Spinal cord (tissue), 10 donors: ENCODE data around the gene PAPPA. TPM values are rescaled to one million over a fixed set of nuclear protein-coding genes. Genes with fewer than 3 reads are reported as not detected.

ENCODE experiments used
- DNase-seq, 6 donors: peaks; one replicate each; pipeline versions ENCODE4 v3.0.0 to v3.0.0-alpha.2; 2013 to 2015; ENCODE audit warnings: low spot score in 6 of 6, low read depth in 4 of 6
- H3K27ac ChIP-seq: one replicate; pipeline ENCODE4 v1.5.1; 2013; ENCODE audit warnings: low read depth, low read length, control low read depth
- H3K27me3 ChIP-seq: one replicate; pipeline ENCODE4 v1.6.1; 2013; ENCODE audit warnings: low read length; ENCODE audit not compliant: control insufficient read depth, insufficient read depth
- H3K36me3 ChIP-seq: one replicate; pipeline ENCODE4 v1.6.1; 2013; ENCODE audit warnings: low read length; ENCODE audit not compliant: control insufficient read depth, insufficient read depth
- H3K4me1 ChIP-seq: one replicate; pipeline ENCODE4 v1.6.1; 2013; ENCODE audit warnings: low read length; ENCODE audit not compliant: control insufficient read depth, insufficient read depth
- H3K4me3 ChIP-seq: one replicate; pipeline ENCODE4 v1.5.1; 2013; ENCODE audit warnings: low read depth, low read length, control low read depth
- H3K9me3 ChIP-seq: one replicate; pipeline ENCODE4 v1.6.1; 2013; ENCODE audit warnings: low read length; ENCODE audit not compliant: control insufficient read depth, insufficient read depth
- WGBS: methylation state at CpG from one replicate; pipeline ENCODE4 v1.1.5; 2013; ENCODE audit warnings: missing lambda C conversion rate; ENCODE audit not compliant: insufficient coverage; 5-methylcytosine and 5-hydroxymethylcytosine counted together
- polyA plus RNA-seq, 2 donors: library from polyadenylated mRNA; unstranded; fragments of 120-200 nt; gene quantifications; one replicate each; pipeline ENCODE4 v1.2.1, GENCODE V29; 2013; ENCODE audit not compliant: insufficient read length in 2 of 2
- total RNA-seq, 2 donors: library from RNA; depleted of rRNA in 1 of 2; stranded (reverse); fragments of 120-200 nt in 1 of 2; fragments of >200 nt in 1 of 2; gene quantifications; one replicate each; pipeline versions ENCODE4 v1.2.3 to v1.2.4, GENCODE V29; 2013 to 2014
- donor health status: healthy.

The PAPPA gene
- total and polyA plus RNA-seq, 4 donors = 2.4 to 6.2 (median 3.6) TPM

DNA sequence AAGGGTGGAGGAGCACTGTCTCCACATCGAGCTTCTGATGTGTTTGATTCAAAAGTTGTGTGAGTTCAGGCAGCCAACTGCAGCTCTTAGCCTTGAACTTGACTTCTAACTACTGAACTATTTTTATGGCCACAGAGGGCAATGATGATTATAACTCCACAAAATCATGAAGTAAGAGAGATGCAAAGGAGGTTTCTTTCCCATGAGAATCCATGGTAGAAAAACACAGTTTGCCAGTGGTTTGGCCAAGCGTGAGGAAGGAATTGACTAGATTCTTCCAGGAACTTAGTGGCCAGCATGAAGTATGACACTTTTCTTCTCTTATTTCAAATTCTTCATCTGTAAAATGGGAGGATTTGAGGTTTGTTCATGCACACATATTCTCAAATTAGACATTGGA lies 43.2 kb downstream of the PAPPA start:
- WGBS = no CpG with 5 or more reads among the region's 2 CpGs
- H3K27me3 ChIP-seq = no peaks in the 10 kb centered on the region
- no peak for DNase-seq
- H3K36me3 ChIP-seq = no peaks in the 10 kb centered on the region
- no peaks in the 10 kb centered on the region for H3K9me3 ChIP-seq
- no peaks in the 10 kb centered on the region for H3K4me1 ChIP-seq
- no peak overlapping the region for H3K27ac ChIP-seq
- H3K4me3 ChIP-seq = no peak overlapping the region

DNA sequence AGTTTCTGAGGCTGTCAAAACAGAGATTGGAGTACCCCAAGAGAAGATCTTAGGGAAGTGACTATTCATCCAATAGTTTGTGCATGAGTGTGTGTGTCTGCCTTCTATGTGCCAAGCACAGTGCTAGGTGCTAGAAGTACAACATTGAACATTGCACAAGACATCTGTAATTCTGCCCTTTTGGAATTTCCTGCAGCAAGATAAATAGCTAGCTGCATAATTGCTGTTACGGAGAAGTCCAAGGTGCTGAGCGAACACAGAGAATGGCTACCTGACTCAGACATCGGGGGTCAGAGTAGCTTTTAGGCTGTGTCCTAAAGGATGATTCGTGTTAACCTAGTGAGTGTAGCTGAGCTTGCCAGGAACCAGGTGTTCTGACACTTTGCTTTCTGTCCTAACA lies 44.8 kb downstream of the PAPPA start:
- H3K9me3 ChIP-seq = no peaks in the 10 kb centered on the region
- H3K4me1 ChIP-seq = no peaks in the 10 kb centered on the region
- no peaks in the 10 kb centered on the region for H3K36me3 ChIP-seq
- WGBS = 86% methylated on average over 3 of the region's 4 CpGs
- no peaks in the 10 kb centered on the region for H3K27me3 ChIP-seq
- DNase-seq = no peak
- no peak overlapping the region for H3K27ac ChIP-seq
- no peak overlapping the region for H3K4me3 ChIP-seq

- no peak for DNase-seq
- Histone ChIP-seq H3K36me3 (no peaks in the 10 kb centered on the region), H3K4me3 (no peak overlapping the region), H3K27me3 (no peaks in the 10 kb centered on the region), H3K27ac (no peak overlapping the region), H3K4me1 (no peaks in the 10 kb centered on the region), H3K9me3 (no peaks in the 10 kb centered on the region)
- WGBS = 89% methylated on average over 4 of the region's 5 CpGs
Observed at GRCh38 chr9:116202219-116202912, 48.8 kb downstream of the PAPPA start.

DNA sequence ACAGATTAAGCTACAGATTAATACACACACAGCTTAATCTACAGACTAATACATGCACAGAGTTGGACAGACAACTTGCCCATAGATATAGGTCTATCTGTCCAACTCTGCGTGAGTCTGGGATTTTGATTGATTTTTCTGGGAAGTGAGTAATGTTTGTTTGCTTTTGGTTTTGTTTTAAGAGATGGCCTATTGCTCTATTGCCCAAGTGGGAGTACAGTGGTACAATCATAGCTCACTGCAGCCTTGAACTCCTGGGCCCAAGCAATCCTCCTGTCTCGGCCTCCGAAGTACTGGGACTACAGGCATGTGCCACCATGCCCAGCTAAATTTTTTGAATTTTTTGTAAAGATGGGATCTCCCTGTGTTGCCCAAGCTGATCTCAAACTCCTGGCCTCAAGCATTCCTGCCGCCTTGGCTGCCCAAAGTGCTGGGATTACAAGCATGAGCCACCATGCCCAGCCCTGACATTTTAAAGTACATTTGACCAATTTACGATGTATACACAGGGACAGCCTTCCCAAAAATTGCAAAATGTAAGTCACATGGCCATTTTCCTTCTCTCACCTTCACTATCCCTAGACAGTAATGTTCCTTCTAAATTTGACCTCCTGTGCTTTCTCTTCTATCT lies 50.8 kb downstream of the PAPPA start:
- H3K36me3 ChIP-seq = no peaks in the 10 kb centered on the region
- H3K9me3 ChIP-seq = no peaks in the 10 kb centered on the region
- H3K27me3 ChIP-seq = no peaks in the 10 kb centered on the region
- no peaks in the 10 kb centered on the region for H3K4me1 ChIP-seq
- DNase-seq = no peak
- no peak overlapping the region for H3K4me3 ChIP-seq
- no peak overlapping the region for H3K27ac ChIP-seq
- 87% methylated on average over 4 of the region's 5 CpGs for WGBS

GRCh38 chr9:116207371-116208111 lies 54.0 kb downstream of the PAPPA start:
- no CpG with 5 or more reads among the region's 4 CpGs for WGBS
- Histone ChIP-seq H3K4me1 (no peaks in the 10 kb centered on the region), H3K27ac (no peak overlapping the region), H3K4me3 (no peak overlapping the region), H3K27me3 (no peaks in the 10 kb centered on the region), H3K36me3 (no peaks in the 10 kb centered on the region), H3K9me3 (no peaks in the 10 kb centered on the region)
- no peak for DNase-seq

DNA sequence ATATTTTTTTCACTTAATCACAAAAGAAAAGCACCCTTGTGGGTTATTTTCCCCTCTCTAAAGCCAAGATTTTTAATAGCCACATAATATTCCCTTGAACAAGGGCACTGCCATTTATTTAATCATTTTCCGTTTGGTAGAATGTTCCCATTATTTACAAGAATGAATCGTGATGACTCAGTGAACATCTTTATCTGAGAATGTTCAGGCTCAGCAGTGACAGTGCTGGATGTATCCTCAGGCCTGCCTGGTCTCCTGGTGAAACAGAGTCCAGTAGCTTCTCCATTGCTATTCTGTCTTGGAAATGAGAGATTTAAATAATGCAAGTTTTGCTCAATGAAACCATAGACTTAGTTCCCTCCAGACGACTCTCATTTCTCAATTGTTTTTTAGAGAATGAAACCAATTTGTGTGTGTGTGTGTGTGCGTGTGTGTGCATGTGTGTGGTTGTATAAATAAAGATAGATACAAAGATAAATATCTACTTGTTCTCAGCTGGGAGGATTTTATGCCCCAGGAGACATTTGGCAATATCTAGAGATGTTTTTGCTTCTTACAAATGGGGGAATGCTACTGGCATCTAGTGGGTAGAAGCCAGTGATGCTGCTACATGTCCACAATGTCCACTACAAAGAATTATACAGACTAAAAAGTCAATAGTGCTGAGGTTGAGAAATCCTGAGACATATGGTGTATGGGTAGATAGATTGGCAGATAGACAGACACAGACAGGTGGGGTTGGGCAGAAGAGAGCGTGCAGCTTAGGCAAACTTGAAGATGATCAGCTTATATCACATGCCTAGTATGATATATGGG lies 55.0 kb downstream of the PAPPA start:
- no peaks in the 10 kb centered on the region for H3K9me3 ChIP-seq
- H3K4me3 ChIP-seq = no peak overlapping the region
- H3K36me3 ChIP-seq = no peaks in the 10 kb centered on the region
- H3K4me1 ChIP-seq = no peaks in the 10 kb centered on the region
- 82% methylated on average over 2 of the region's 5 CpGs for WGBS
- no peak overlapping the region for H3K27ac ChIP-seq
- no peak for DNase-seq
- H3K27me3 ChIP-seq = no peaks in the 10 kb centered on the region

GRCh38 chr9:116209414-116210116 lies 56.0 kb downstream of the PAPPA start:
- peak in 1 of 6 donors; percentile 7 for DNase-seq
- Histone ChIP-seq H3K4me3 (no peak overlapping the region), H3K27ac (no peak overlapping the region), H3K4me1 (no peaks in the 10 kb centered on the region), H3K27me3 (no peaks in the 10 kb centered on the region), H3K9me3 (no peaks in the 10 kb centered on the region), H3K36me3 (no peaks in the 10 kb centered on the region)
- no CpG with 5 or more reads among the region's 1 CpG for WGBS

GRCh38 chr9:116212986-116213692 lies 59.5 kb downstream of the PAPPA start:
- H3K4me1 ChIP-seq = no peaks in the 10 kb centered on the region
- H3K4me3 ChIP-seq = no peak overlapping the region
- H3K9me3 ChIP-seq = no peaks in the 10 kb centered on the region
- DNase-seq = no peak
- H3K27ac ChIP-seq = no peak overlapping the region
- WGBS = 29% methylated on average over 1 of the region's 2 CpGs
- no peaks in the 10 kb centered on the region for H3K36me3 ChIP-seq
- no peaks in the 10 kb centered on the region for H3K27me3 ChIP-seq
